Coronary artery (tissue), 2 donors: ENCODE measurements around the gene ELL.

Source experiments
- DNase-seq: peaks from one replicate; pipeline ENCODE4 v3.0.0-alpha.2; 2017; ENCODE audit warnings: low spot score
- H3K27ac ChIP-seq, 2 donors: fragments of 200-600 bp; sonication (generic); one replicate each; pipeline ENCODE4 v1.5.1; 2016 to 2019
- H3K4me3 ChIP-seq: fragments of 200-600 bp; sonication (generic); 2 replicates; pipeline ENCODE4 v1.5.1; 2016; ENCODE audit warnings: mild to moderate bottlenecking, moderate library complexity
- TF ChIP-seq, protein P1 (sequence below): fragments of 200-600 bp; sonication (generic); IDR thresholded peaks from one replicate; pipeline ENCODE4 v1.5.1; 2019; ENCODE audit warnings: antibody characterized with exemption

ELL gene

DNA sequence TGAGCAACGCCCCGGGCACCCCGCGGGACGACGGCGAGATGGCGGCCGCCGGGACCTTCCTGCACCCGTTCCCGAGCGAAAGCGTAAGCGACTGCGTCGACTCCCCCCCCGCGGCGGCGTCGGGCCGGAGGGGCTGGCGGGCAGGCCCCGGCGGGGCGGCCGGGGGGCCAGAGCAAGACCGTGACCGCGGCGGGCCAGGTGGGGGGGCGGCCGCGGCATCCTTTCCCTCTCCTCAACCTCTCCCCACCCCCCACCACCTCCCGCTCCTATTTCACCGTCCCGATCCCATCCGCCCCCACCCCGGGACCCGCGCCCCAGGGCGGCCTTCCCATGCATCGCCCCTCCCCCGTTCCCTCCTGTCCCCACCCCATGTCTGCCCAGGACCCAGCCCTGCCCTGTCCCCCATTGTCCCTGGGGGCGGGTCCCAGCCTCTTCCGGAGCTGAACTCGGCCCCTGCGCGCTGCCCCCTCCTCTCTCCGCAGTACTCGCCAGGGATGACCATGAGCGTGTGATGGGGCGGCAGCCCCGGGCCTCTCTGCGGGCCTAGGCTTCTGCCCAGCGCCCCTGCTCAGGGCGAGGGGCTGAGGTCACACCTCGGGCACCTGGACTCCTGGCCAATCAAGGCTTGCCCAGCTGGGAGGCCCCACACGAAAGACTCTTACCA is 88.0 kb downstream of the ELL start:
- peak overlapping the region; percentile 66 for H3K4me3 ChIP-seq
- peak overlapping the region; percentile 43 to 68 for H3K27ac ChIP-seq
- no peak for DNase-seq
- TF ChIP-seq, protein P1, sequence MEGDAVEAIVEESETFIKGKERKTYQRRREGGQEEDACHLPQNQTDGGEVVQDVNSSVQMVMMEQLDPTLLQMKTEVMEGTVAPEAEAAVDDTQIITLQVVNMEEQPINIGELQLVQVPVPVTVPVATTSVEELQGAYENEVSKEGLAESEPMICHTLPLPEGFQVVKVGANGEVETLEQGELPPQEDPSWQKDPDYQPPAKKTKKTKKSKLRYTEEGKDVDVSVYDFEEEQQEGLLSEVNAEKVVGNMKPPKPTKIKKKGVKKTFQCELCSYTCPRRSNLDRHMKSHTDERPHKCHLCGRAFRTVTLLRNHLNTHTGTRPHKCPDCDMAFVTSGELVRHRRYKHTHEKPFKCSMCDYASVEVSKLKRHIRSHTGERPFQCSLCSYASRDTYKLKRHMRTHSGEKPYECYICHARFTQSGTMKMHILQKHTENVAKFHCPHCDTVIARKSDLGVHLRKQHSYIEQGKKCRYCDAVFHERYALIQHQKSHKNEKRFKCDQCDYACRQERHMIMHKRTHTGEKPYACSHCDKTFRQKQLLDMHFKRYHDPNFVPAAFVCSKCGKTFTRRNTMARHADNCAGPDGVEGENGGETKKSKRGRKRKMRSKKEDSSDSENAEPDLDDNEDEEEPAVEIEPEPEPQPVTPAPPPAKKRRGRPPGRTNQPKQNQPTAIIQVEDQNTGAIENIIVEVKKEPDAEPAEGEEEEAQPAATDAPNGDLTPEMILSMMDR: no peak

DNA sequence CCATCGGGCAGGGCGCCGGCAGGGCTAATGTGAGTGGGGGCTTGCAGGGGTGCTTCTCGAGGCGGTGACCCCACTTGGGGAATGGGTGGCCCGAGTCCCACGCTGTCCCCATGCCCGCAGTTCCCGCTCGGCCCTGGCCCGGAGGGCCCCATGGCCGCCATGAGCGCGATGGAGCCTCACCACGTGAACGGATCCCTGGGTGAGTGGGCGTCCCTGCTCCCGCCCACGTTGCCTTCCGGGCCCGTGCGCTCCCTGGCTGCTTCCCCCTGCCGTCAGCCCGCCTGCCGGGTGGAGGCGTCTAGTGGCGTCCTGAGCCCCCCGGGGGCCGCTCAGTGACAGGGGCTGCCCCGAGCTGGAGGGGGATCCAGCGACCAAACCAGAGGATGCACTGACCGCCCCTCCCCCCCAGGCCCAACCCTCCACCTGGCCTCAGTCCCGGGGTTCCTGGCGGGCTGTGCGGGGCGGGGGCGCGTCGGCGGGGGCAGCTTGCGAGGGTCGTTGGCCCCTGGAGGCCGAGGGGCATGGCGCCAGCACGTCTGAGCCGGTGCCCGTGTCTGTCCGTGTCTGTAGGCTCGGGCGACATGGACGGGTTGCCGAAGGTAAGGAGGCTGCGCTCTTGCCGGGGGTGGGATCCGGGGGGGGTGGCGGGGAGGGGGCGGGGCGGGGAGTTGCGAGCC is 88.7 kb downstream of the ELL start:
- Histone ChIP-seq H3K4me3 (peak overlapping the region; percentile 66), H3K27ac (peak overlapping the region; percentile 43 to 68)
- DNase-seq: no peak
- TF ChIP-seq, protein P1: no peak

DNA sequence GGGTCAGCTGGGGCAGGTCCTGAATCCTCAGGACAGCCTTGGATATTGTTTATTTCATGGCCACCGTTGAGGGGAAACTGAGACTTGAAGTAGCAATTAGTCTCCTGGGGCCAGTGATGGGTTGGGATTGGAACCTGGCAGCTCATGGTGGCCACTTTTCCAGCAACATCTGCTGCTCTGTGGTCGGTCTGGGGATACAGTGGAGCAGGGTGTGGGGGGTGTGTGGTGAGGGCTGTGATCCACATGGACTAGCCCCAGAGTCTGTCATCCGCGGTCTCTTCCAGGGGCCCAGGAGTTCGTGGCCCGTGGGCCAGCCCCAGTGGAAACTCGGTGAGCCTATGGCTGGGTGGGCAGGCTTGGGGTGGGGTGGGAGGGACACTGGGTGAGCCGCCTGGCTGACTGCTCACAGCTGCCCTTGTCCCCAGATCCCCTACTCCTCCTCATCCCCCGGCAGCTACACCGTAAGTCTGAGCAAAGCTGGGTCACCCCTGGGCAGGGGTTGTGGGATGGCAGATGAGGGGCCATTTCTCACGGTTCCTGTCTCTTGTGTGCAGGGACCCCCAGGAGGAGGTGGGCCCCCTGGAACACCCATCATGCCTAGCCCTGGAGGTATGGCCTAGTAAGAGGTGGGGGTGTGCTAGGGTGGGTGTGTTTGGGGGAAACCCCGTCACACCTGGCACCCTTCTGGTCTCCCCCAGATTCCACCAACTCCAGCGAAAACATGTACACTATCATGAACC is 89.4 kb downstream of the ELL start:
- Histone ChIP-seq H3K27ac (peak overlapping the region in 1 of 2 donors; percentile 68), H3K4me3 (peak overlapping the region; percentile 66)
- TF ChIP-seq, protein P1: no peak
- DNase-seq: no peak

DNA sequence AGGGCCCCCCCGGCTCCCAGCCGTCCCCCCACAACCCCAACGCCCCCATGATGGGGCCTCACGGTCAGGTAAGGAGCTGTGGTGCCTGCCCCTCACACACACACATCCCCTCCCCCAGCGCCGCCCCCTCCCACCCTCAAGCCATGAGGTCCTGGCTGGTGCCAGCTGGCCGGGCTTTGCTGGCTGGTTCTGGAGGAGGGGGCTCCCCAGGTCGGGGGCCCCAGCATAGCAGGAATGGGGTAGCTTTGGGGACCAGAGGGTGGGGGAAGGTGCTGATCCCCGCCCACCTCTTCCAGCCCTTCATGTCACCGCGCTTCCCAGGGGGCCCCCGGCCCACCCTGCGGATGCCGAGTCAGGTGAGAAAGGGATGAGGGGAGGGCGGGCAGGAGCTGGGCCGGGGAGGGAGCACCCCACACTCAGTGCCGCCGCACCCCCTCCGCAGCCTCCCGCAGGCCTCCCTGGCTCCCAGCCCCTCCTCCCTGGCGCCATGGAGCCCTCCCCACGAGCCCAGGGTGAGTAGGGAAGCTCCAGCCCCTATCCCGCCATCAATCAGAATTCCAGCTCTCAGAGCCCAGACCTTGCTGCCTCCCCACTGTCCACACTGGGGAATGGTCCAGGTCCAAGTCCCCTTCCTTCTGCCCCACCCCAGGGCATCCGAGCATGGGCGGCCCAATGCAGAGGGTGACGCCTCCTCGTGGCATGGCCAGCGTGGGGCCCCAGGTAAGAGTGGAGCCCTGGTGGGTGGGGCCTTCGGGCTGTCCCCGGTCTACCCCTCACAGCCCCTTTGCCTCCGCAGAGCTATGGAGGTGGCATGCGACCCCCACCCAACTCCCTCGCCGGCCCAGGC is 90.3 kb downstream of the ELL start:
- DNase-seq: no peak
- H3K4me3 ChIP-seq: no peak overlapping the region
- H3K27ac ChIP-seq: no peak overlapping the region
- TF ChIP-seq, protein P1: no peak

DNA sequence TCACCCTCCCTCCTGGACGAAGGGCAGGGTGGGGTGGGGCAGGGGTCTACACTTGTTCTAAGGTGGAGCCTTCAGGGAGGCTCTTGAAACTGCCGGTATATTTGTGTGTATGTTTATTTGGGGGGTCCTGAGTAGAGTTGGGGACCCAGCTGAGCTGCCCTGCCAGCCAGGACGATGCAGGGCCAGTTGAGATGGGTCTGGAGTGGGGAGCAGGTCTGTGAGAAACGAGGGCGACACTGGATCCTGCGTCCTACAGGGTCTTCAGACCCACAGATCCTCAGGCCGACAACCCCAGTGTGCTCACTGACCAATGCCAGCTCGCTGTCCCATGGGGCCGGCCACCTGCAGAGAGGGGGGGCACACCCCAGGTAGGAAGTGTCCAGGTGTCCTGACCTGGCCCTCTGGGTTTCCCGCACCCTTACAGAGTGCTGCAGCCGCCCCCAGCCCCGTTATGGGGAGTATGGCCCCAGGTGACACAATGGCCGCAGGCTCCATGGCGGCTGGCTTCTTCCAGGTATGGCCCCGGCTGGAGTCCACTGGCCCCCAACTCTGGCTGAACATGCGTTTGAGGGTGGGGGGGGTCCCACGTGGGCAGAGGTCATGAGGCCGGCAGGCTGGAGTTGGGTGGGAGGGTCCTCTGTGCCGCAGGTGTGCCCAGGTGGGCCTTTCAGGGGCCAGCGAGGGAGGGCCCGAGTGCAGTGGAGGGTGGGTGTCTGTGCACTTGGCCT is 91.3 kb downstream of the ELL start:
- H3K4me3 ChIP-seq: no peak overlapping the region
- no peak overlapping the region for H3K27ac ChIP-seq
- no peak for DNase-seq
- TF ChIP-seq, protein P1: no peak

DNA sequence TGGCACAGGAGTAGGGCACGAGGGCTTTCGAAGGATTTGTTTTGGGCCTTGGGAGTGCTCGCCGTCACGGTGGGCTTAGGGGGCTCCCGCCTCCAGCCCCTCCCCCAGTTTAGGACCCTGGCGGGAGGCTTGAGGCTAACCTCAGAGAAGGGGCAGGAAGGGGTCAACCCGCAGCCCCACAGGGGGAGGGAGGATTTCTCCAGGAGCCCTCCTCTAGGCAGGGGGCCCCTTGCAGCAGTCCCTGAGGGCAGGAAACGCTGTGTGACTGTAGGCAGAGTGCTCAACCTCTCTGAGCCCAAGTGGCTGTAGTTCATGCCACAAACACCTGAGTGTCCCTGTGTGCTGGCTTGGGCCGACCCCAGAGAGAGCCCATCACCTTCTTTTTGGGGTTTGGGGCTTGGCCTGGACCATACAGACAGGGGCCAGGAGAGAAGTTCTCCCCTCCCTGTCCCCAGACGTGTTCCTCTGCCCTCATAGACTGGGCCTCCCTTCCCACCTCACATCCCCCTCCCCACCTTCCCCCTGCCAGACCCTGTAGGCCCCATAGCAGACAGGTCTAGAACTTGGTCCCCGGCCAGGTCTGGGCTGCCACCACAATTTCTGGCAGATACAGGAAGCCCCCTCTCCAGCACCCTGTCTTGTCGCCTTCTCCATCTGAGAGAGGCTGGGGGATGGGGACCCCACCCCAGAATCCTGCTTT is 92.0 kb downstream of the ELL start:
- peak overlapping the region; percentile 69 for H3K4me3 ChIP-seq
- DNase-seq: no peak
- TF ChIP-seq, protein P1: no peak
- H3K27ac ChIP-seq: peak overlapping the region; percentile 80 to 90
